ENCODE data around the gene FBXO24.
"Not testable (repeated sequence)": the region's sequence is repeated elsewhere in the genome, so short reads cannot be mapped to it uniquely, and the experiment has no call there.

FBXO24 gene
- 0 to 1.7 (median 0.28) reads per million in 17 experiments for total RNA-seq

GRCh38 chr7:100586266-100587025 is at the start of gene FBXO24:
Gene FBXO24, plus strand, starts transcription at chr7:100586328. Its CDS starts 298 bp downstream, at chr7:100586626.
- peak; percentile 99 to 100 (median 100) for DNase-seq

GRCh38 chr7:100536695-100537094 is 49.4 kb upstream of the FBXO24 start:
- not testable (repeated sequence) for DNase-seq

- DNase-seq, result no peak
These were observed 47.8 kb upstream of the FBXO24 start for GRCh38 chr7:100538348-100538653.

GRCh38 chr7:100538654-100539435 is 47.3 kb upstream of the FBXO24 start, which contains the start of gene AGFG2:
Gene AGFG2, plus strand, starts transcription at chr7:100539203. Its CDS starts 144 bp downstream, at chr7:100539347.
- DNase-seq, result peak; percentile 100

- peak in 1 of 4 experiments; percentile 32 for DNase-seq
These were observed 46.6 kb upstream of the FBXO24 start for GRCh38 chr7:100539436-100540006.

- DNase-seq, result no peak
These were observed 45.9 kb upstream of the FBXO24 start for GRCh38 chr7:100540073-100540723.

GRCh38 chr7:100541309-100541708 is 44.8 kb upstream of the FBXO24 start:
- peak in 3 of 4 experiments; percentile 10 to 46 (median 36) for DNase-seq

GRCh38 chr7:100543586-100543985 is 42.5 kb upstream of the FBXO24 start:
- DNase-seq, result no peak

GRCh38 chr7:100544386-100544785 is 41.7 kb upstream of the FBXO24 start:
- no peak for DNase-seq

GRCh38 chr7:100544967-100545359 is 41.2 kb upstream of the FBXO24 start:
- DNase-seq, result no peak

- DNase-seq, result peak in 2 of 4 experiments; percentile 12 to 39
These were observed 40.6 kb upstream of the FBXO24 start for GRCh38 chr7:100545360-100546128.

GRCh38 chr7:100546129-100546925 is 39.8 kb upstream of the FBXO24 start:
- no peak for DNase-seq

GRCh38 chr7:100546926-100547800 is 39.0 kb upstream of the FBXO24 start:
- no peak for DNase-seq

GRCh38 chr7:100547872-100548271 is 38.3 kb upstream of the FBXO24 start:
- peak in 3 of 4 experiments; percentile 32 to 38 (median 36) for DNase-seq

- not testable (repeated sequence) for DNase-seq
These were observed 37.7 kb upstream of the FBXO24 start for GRCh38 chr7:100548446-100548845.

GRCh38 chr7:100552532-100552931 is 33.6 kb upstream of the FBXO24 start:
- DNase-seq, result no peak

- no peak for DNase-seq
These were observed 33.1 kb upstream of the FBXO24 start for GRCh38 chr7:100553032-100553431.

GRCh38 chr7:100555701-100556100 is 30.4 kb upstream of the FBXO24 start:
- DNase-seq, result peak in 2 of 4 experiments; percentile 41 to 52

- DNase-seq, result peak; percentile 63 to 82 (median 78)
These were observed 29.6 kb upstream of the FBXO24 start for GRCh38 chr7:100556541-100556940.

GRCh38 chr7:100559127-100559526 is 27.0 kb upstream of the FBXO24 start:
- no peak for DNase-seq
